Measurements from ENCODE around the gene IQCC.

IQCC gene

DNA sequence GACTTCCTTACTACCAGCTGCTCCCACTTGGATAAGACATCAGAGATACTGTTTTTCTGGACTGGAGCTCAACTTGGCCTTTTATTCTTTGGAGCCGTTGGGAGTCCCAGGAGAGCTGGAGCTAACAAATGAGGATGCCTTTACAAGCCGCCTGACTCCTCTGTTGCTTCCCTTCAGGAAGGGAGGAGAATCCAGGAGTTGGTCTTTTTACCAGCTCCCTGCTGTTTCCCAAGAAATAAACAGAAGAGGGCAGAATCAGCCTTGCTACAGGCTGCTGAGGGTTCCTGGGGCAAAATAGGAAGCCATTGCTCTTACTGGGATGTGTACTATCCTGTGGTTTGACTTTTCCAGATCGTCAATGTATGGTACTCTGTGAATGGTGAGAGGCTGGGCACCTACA, 18.2 kb downstream of the IQCC start:
- DNase-seq (ENCODE audit: low read depth in 2 of 2) = no peak

DNA sequence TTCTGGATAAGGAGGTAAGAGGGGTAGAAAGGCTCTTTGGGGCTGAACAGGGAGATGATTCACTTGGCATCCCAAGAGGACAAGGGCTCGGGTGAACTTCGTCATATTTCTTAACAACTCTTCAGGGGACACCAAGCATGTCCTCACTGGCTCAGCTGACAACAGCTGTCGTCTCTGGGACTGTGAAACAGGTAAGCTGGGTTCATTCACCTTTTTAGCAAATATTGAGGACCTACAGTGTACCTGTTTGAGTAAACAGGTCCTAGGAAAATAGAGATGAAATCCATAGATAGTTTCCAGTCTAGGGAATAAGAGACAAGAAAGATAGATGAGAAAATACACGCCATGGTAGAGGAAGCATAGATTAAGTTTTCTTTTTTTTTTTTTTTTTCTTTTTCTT, 18.8 kb downstream of the IQCC start:
- DNase-seq (ENCODE audit: low read depth in 2 of 2) = no peak

DNA sequence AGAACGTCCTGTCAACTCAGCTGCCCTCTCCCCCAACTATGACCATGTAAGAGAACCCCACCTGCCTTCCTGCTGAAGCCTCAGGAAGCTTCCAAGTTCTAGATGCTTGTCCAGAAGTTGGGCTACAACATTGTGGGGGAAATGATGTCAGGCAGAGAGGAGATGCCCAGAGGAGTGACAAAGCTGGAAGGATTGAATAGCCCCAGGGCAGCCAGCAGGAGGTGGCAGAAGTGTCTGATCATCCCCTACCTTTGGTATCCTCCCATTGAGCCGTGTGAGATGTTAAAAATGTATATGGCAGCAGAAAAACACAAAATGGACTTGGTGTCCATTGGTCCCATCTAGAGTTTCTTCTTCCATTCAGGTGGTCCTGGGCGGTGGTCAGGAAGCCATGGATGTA, 23.3 kb downstream of the IQCC start:
- no peak for DNase-seq (ENCODE audit: low read depth in 2 of 2)

DNA sequence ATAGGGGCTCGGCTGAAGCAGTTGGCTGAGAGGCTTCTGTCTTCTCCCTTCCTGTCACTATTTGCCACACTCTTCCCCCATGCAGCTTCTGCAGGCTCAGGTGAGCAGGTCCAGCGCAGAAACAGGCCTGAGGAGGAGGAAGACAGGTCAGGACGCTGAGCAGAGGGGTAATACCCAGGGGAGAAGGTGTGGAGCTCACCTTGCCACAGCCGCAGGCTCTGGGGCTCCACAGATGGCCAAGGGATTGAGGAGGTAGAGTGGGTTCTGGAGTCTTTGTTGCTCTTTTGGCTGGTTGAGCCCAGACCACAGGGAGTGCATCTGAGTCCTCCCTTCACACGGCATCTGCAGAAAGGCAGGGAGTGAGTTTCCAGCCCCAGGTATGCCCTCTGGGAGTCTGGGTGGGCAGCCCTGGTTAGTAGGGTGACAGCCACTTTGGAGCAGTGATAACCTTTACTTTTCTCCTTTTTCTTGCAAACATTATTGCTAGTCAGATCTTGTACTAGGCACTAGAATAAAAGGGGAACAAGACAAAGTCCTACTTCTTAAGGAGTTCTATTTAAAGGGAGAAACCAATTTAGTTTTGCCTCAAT, 26.5 kb downstream of the IQCC start:
- DNase-seq (ENCODE audit: low read depth in 2 of 2) = no peak

GRCh38 chr1:32232558-32233304, 27.3 kb downstream of the IQCC start:
- DNase-seq (ENCODE audit: low read depth in 2 of 2) = no peak

GRCh38 chr1:32234792-32235191, 29.3 kb downstream of the IQCC start:
- DNase-seq (ENCODE audit: low read depth in 2 of 2) = no peak

- no peak for DNase-seq (ENCODE audit: low read depth in 2 of 2)
These were observed 33.9 kb downstream of the IQCC start for GRCh38 chr1:32239337-32239736.

DNA sequence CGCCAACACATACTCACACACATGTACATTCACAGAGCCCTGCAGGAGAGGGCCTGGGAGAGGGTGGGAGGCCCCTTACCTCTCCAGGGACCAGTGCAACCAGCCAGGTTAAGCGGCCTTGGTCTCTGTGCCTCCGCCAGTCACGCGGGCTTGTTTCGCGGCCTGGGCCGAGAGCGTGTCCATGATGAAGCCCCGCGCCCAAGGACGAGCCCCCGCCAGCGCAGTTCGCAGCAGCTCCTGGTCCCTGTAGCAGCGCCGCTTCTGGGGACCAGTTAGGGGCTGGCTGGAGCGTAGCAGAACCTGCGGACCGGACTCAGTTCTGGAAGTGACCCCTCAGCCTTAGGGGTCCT, 34.3 kb downstream of the IQCC start:
- DNase-seq (ENCODE audit: low read depth in 2 of 2) = no peak

- no peak for DNase-seq (ENCODE audit: low read depth in 2 of 2)
These were observed 34.9 kb downstream of the IQCC start for GRCh38 chr1:32240140-32240951.

- DNase-seq (ENCODE audit: low read depth in 2 of 2) = no peak
These were observed 35.7 kb downstream of the IQCC start for GRCh38 chr1:32241001-32241763.

DNA sequence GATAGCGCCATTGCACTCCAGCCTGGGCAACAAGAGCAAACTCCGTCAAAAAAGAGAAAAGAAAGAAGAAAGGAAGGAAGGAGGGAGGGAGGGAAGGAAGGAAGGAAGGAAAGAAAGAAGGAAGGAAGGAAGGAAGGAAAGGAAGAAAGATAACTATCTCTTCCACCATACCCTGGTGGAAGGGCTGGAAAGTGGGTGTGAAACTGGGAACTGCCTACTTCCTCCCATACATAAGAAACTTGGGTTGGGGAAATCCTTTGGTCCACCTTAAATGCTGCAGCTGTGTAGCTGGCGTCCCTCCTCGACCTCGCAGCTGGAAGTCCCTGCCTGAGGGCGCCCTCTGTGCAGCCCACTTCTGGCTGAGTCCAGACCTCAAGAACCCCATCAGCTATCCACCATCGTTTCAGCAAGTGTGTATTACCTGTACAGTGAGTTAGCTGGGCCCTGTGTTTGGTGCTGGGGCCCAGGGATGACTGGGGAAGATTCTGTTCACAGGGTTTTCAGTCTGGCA, 36.9 kb downstream of the IQCC start:
- no peak for DNase-seq (ENCODE audit: low read depth in 2 of 2)

GRCh38 chr1:32246888-32247273, 41.4 kb downstream of the IQCC start, which contains the start of gene FAM167B:
TSS of gene FAM167B (plus strand) at chr1:32247222. CDS start at chr1:32247422, 200 bp downstream.
- peak; percentile 36 for DNase-seq (ENCODE audit: low read depth in 2 of 2)

GRCh38 chr1:32247452-32247851, 42.0 kb downstream of the IQCC start:
- DNase-seq (ENCODE audit: low read depth in 2 of 2) = no peak

DNA sequence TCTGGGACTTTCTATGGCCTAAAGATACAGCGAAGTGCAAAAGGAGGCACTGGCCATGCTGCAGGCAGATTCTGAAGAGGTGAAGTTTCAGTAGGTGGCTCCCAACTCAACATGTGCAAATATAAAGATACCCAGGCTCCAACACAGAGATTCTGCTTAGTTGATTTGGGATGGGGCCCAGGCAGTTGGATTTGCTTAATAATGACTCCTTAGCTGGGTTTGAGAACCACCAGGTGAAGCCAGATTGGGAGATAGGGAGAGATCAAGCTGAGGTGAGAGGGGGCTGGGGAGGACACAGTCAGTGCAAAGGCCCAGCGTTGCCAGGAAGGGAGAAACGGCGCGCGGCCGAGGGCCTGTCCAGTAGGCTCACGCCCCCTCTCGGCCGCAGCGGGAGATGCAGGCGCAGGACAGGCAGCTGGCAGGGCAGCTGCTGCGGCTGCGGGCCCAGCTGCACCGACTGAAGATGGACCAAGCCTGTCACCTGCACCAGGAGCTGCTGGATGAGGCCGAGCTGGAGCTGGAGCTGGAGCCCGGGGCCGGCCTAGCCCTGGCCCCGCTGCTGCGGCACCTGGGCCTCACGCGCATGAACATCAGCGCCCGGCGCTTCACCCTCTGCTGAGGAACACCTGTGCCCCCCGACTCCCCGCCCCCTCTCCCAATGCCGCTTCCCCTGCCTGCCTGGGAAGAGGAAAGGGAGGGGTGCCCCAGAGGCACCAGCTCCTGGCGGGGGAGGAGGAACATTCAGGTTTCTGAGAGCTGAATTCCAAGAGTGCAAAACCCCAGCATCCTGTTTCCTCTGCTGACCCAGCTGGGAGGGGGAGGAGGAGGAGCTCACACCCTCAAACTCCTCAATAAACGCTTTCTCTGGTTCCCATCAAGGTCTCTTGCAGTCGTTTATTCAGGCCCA, 42.8 kb downstream of the IQCC start:
- DNase-seq (ENCODE audit: low read depth in 2 of 2) = no peak

DNA sequence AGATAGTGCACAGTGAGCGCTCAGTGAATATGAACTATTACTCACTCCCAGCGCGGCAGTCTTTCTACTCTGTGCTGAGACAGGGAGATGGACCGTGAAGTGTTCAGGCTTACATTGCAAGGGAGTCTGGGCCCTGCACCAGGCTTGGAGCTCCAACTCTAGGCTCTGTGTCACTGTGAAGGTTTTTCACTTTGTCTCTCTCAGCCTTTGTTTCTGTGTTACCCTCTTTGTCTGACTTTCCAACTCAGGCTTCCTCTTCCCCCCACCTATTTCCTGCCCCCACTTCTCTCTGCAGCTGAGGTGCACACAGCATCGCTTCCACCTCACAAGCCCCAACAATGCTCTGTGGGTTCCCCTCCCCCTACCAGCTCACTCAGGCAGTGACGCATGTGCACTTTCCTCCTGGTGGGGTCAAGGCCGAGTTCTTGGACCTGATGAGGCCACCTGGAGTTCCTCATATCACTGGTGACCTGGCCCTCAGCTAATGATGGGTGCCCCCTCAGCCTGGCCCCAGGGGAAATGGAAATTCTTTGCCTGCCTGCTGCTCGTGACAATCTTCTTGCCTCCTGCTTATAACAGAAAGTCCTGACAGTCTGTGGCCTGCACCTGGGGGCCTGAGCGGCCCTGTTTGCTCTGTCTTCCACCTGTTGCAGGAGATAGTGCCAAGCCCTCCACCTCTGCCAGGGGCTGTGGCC, 44.5 kb downstream of the IQCC start:
- DNase-seq (ENCODE audit: low read depth in 2 of 2) = no peak

DNA sequence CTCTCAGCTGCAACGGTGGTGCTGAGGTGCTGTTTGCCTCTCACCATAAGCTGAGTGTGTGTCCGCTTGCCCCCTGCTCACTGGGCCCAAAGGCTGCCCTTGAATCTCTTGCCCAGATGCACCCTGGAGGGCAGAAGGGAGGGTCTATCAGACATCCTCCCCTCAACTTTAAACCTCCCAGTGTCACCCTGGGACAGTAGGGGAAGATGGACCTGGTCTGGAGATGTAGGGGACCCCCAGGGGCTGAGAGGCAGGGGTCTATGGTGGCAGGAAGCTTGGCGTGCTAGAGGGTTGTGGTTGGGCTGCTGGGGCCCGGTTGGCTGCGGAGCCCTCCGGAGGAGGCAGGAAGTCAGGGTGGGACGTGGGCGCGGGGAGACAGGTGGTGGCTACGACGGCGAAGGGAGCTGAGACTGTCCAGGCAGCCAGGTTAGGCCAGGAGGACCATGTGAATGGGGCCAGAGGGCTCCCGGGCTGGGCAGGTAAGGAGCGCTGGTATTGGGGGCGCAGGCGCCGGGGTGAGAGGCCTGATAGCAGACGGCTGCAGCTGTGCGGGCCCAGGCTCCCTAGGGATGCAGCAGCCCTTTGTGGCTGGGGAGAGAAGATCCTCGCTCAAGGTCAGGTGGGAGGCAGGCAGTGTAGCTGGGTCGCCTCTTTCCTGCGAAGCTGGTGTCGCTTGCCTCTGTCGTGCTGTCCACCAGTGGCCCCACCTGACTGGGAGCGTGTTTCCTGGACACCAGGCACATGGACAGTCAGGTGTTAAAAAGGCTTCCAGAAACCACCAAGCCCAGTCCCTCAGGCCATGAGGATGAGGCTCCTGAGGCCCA, 45.6 kb downstream of the IQCC start, which contains the start of gene LCK:
Gene LCK, plus strand, starts transcription at position 373 of the 824 bp plus-strand sequence. CDS start 23,065 bp downstream, outside the sequence.
- DNase-seq (ENCODE audit: low read depth in 2 of 2) = no peak

DNA sequence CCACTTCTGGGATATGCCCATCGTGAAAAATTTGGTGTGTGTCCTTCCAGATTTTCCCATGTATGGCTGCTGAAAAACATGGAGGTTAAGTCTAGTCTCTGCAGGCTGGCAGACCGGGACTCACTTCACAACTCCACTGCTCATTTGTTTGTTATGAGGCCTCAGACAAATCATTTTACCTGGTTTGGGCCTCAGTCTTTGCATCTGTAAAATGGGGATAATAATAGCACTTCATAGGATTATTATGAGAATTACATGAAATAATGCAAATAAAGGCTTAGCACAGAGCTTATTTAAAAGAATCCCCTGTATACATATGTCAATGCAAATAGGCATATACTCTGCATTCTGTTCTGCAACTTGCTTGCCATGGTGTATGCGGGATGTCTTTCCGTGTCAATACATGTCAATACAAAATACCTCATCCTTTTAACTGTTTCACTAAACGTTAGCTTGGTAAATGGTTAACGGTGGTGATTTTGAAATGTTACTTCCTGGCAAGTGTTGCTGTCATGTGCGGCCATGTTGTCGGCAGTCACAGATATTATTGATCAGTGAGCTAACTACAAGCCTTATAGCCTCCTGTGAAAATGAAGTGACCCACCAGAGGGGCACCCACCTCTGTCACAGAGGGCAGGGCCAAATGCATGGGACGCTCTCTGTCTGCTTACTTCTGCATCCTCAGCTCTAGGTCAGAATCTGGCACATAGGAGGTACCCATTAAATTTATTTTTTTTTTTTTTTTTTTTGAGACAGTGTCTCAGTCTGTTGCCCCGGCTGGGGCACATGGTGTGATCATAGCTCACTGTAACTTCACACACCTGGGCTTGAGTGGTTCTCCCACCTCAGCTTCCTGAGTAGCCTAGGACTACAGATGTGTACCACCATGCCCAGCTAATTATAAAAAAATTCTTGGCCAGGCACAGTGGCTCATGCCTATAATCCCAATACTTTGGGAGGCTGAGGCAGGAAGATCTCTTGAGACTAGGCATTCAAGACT, 49.9 kb downstream of the IQCC start:
- DNase-seq (ENCODE audit: low read depth in 2 of 2) = no peak

All from fibroblast of skin of left quadriceps (primary cell).